ENCODE data around the gene RALBP1. TPM values are rescaled to one million over a fixed set of nuclear protein-coding genes. Genes with fewer than 3 reads are reported as not detected.
A peak's percentile ranks its signal among the peaks of the same experiment; 100 is the strongest.
"Not testable (repeated sequence)": the region's sequence is repeated elsewhere in the genome, so short reads cannot be mapped to it uniquely, and the experiment has no call there.

The RALBP1 gene
- total RNA-seq, 1 donor = 91.0 TPM

DNA sequence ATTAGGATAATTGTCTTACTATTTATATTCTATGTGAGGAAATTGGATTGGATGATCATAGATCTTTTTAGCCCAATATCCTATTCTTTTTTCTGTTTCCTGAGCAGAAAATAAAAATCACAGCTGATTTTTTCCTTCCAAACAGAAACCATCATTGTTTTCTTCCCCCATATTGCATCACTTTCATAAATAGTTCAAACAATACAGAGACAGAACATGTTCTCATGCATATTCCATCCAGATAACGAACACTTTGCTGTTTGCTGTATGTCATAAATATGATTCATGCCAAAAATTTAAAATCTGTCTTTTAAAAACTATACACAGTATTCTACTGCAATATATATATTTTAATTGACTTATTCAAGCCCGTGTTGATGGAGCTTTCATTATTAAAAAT, 22.0 kb upstream of the RALBP1 start:
- no peak for DNase-seq (ENCODE audit: low read depth in 2 of 3, low spot score in 2 of 3)

DNA sequence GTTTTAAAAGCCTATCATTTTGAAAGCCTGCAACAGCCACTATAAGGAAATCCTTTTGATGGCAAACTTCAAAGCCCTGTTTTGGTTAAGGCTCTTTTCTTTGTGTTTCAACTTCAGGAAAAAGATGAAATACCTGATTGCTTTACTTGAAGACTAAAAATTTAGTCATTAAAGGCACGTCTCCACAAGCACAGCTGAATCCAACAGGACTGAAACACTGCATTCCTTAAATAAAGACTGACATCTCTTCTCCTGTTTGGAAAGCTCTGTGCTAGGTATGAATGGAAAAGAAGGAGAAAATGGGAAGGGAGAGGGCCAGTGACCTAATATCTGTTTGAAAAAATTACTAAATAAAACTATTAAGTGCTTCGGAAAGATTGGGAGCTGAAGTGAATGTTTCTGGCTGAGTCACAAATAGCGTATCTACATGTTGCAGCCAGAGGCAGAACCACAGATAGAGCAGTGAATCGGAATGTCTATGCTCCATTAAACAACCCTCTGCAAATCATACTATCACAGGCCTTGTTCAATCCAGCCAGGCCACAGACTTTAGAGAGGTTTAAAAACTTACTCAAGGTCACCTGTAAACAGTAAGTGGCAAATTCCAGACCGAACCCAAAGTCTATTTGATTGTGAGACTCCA, 21.1 kb upstream of the RALBP1 start:
- no peak for DNase-seq (ENCODE audit: low read depth in 2 of 3, low spot score in 2 of 3)

DNA sequence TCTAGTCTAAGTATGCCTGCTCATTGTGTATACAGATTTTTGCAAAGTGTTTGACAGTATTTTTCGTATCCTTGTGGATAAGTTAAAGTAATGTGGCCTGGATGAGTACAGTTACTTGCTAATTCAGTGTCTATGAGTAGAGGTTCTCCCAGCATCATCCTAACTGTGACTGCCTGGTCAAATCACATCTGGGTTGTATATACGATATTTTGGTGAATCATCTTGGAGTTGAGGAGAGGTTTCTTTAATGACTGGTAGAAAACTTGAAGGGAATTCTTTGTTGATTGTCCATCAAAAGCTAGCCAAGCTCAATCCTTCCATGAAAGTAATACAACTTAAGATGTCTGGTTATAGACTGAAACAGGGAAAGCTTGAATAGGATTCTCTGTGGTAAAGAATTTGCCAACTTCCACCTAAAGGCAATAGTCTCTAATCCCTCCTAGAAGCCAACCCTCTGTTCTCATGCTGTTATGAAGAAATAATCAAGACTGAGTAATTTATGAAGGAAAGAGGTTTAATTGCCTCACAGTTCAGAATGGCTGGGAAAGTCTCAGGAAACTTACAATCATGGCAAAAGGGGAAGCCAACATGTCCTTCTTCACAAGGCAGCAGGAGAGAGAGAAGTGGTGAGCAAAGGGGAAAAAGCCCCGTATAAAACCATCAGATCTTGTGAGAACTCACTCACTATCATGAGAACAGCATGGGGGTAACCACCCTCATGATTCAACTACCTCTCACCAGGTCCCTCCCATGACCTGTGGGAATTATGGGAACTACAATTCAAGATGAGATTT, 19.4 kb upstream of the RALBP1 start:
- no peak for DNase-seq (ENCODE audit: low read depth in 2 of 3, low spot score in 2 of 3)

DNA sequence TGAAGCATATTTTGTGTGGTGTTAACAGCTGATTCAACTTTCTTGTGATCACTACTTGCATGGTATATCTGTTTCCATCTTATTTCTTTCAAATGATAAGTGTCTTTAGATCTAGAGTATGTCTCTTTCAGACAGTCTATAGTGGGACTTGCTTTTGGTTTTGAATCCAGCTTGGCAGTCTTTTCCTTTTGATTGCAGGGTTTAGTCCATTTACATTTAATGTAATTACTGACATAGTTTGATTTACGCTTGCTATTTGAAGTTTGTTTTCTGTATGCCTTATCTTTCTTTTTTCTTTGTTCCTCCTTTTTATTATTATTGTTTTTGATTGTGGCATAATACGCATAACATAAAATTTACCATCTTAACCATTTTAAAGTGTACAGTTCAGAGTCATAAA, 9.2 kb upstream of the RALBP1 start:
- DNase-seq (ENCODE audit: low read depth in 2 of 3, low spot score in 2 of 3) = no peak

DNA sequence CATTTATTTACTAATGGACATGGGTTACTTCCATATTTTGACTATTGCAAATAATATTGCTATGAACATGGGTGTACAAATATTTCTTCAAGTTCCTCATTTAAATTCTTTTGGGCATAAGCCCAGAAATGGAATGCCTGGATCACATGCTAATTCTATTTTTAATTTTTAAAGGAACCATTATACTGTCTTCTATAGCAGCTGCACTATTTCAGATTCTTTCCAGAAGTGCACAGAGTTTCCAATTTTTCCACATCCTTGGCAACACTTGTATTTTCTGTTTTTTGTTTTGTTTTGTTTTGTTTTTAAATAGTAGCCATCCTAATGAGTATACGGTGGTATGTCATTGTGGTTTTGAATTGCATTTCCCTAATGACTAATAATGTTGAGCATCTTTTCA, 8.5 kb upstream of the RALBP1 start:
- DNase-seq (ENCODE audit: low read depth in 2 of 3, low spot score in 2 of 3) = no peak

DNA sequence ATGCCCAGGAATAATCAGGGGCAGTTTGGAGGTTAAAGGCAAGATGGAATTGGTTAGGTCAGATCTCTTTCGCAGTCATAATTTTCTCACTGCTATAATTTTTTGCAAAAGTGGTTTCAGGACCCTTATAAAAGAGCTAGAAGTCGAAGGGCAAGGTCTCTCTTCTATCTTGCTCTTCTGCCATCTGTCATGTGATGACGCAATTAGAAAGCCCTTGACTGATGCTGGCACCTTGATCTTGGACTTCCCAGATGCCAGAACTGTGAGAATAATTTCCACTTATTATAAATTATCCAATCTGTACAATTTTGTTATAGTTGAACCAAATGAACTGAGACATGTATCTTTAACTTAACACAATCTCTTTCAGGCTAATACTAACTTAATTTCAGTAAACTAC, 6.3 kb upstream of the RALBP1 start:
- DNase-seq (ENCODE audit: low read depth in 2 of 3, low spot score in 2 of 3) = no peak

DNA sequence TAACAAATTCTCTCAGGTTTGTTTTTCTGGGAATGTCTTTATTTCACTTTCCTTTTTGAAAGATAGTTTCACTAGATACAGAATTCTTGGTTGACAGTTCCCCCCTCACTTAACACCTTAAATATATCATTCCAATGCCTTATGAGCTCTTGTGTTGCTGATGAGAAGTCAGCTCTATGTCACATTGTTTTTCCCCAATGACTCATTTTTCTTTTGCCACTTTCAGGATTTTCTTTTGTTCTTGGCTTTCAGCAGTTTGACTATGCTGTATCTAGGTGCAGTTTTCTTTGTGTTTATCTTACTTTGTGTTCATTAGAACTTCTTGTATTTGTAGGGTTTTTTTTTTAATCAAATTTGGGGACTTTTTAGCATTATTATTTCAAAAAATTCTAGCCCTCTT, 5.6 kb upstream of the RALBP1 start:
- DNase-seq (ENCODE audit: low read depth in 2 of 3, low spot score in 2 of 3) = no peak

DNA sequence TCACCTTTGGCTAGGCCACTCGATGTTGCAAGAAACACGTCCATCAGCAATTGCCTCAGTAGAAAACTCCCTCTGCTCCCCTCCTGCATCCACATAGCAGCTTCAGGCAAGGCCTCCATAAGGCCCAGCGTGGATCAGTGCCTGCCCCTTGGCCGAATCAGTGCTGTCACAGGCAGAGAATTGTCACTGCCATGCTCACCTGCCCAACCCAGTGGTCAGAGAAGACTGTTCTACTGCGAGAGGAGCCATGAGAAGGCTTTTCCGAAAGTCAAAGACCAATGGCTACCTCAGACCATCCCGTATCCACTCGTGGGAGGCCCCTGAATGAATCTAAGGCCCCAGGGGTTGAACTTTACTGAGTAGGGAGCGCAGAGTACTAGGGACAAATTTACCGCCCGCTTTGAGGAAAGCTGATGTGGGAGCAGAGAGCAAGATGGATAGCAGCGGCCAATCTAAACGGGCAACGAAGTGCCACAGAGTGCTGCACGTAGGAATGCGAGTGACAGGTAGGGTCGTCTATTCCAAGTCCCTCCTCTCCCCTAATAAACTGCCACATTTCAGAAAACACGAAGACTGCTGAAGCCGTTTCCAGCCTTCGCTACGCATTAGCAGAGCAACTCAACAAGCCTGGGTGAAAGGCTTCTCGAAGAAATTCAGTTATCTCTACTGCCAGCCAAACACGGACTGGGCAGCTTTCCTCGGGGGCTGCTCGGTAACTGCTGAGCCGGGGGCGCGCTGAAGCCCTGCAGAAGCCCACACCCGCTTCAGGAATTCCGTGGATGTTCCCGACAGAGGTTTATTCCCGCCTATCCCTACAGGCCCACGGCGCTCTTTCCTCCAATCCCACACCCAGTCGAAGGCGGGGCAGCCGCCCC, 968 bp upstream of the RALBP1 start:
- peak in 2 of 3 donors; percentile 16 to 41 for DNase-seq (ENCODE audit: low read depth in 2 of 3, low spot score in 2 of 3)

DNA sequence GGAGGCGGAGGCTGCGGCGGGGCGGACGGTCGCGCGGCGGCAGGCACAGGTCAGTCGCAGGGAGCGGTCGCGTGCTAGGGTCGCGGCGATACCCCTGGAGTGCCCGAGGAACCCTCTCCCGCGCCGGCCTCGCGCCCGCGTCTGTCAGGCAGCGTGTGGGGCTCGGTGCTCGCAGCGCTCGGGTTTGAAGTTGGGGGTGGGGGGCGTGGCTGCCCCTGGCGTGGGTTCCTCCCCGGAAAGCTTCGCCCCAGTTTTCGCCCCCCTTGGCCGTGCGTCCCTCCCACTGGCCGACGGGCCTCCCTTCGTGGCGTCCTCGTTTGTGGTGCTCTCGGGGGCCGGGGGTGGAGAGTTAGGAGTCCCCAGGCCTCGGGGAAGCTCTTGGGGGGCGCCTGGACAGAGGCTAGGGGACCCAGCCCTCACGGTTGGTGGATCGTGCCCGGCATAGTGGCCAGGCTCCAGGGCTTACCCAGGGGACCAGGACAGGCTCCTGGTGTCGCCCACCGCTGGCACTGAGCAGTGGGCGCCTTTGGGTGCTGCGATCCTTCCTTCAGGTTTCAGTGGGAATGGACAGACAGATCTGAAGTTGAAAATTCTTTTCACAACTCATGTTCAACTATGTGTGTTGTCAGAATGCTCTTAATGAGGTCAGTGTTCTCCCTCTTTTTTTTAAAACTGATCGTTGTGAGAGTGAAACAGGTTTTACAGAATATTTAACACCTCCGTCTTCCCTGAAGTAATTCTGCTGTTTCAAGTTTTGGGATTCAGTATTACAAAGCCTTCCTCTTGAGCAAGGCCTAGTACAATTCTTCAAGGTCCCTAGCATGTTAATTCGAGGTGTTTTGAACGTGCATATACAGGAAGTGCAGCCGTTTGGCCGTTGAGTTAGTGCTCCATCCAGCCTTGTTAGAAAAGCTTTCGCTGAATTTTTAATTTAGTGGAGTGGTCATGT, 604 bp downstream of the RALBP1 start:
- DNase-seq (ENCODE audit: low read depth in 2 of 3, low spot score in 2 of 3) = peak in 2 of 3 donors; percentile 76 to 84

DNA sequence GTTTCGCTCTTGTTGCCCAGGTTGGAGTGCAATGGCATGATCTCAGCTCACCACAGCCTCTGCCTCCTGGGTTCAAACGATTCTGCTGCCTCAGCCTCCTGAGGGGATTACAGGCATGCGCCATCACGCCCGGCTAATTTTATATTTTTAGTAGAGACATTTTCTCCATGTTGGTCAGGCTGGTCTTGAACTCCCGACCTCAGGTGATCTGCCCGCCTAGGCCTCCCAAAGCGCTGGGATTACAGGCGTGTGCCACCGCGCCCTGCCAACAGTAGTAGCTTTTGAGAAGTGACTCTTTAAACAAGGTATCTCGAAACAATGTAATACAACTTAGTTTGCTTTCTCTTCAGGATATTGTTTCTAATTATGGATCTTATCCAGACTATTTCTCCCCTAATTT, 1.6 kb downstream of the RALBP1 start:
- DNase-seq (ENCODE audit: low read depth in 2 of 3, low spot score in 2 of 3) = not testable (repeated sequence)

DNA sequence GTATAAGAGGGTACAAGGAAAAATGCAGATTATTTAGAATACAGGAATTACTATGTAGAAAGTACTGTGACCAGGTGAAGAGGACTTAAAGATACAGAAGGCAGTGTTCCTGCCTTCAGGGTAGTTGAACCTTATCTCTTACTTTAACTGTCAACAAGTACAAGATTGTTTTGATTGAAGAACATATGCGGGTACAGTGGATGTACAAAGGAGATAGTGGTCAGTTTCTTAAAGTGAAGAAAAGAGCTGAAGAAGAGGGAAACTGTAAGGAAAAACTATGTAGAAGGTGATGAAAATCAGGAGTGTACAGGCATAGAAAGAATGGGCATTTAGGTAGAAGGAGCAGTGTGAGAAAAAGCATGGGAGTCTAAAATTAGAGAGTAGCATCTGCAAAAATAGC, 2.2 kb downstream of the RALBP1 start:
- no peak for DNase-seq (ENCODE audit: low read depth in 2 of 3, low spot score in 2 of 3)

DNA sequence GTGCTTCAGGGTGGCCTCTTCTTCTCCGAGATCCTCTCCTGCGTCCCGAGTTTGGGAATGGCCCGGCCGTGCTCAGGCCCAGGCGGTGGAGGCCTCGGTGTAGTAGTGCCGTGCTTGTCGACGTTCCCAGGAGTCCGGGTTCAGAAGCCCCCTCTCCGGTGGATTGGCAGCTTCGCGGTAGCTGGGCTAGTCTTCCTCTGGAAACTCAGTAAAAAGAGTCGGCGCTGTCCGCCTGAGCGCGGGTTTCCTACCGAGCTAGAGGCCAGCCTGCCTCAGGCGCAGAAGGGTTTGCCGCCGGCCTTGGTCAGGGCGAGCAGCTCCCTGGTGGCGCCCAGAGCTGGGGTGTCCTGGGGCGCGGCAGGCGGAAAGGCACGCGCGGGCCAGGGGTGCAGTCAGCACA, 3.2 kb downstream of the RALBP1 start:
- DNase-seq (ENCODE audit: low read depth in 2 of 3, low spot score in 2 of 3) = no peak

DNA sequence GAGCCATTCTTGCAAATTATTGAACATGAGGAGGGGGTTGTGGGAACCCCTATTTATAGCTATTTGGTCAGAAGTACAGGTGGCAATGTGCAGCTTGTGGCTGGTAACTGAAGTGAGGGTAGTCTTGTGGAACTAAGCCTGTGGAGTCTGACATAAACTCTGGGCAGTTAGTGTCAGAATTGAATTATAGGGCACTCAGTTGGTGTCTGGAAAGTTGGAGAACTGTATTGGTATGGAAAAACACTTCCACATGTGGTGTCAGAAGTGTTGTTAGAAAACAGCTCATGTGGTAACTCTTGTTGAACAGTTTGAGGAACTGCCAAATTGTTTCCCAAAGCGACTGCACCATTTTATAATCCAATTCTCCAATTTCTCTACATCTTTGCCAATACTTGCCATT, 7.5 kb downstream of the RALBP1 start:
- DNase-seq (ENCODE audit: low read depth in 2 of 3, low spot score in 2 of 3) = no peak

DNA sequence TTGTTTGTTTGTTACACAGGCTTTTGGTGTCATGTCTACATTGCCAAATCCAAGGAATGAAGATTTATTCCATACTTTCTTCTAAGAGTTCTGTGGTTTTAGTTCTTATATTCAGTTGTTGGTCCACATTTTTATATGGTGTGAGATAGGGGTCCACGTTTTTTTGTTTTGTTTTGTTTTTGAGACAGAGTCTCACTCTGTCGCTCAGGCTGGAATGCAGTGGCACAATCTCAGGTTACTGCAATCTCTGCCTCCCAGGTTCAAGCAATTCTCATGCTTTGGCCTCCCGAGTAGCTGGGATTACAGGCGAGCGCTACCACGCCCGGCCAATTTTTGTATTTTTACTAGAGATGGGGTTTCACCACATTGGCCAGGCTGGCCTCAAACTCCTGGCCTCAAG, 8.2 kb downstream of the RALBP1 start:
- DNase-seq (ENCODE audit: low read depth in 2 of 3, low spot score in 2 of 3) = no peak

DNA sequence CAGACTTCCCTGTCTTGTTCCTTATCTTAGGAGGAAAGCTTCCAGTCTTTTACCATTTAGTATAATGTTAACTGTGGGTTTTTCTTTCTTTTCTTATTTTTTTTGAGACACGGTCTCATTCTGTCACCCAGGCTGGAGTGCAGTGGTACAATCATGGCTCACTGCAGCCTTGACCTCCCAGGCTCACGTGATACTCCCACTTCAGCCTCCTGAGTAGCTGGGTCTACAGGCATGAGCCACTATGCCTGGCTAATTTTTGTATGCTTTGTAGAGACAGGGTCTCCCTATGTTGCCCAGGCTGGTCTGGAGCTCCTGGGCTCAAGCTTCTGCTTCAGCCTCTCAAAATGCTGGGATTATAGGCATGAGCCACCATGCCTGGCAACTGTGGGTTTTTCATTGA, 9.5 kb downstream of the RALBP1 start:
- not testable (repeated sequence) for DNase-seq (ENCODE audit: low read depth in 2 of 3, low spot score in 2 of 3)

DNA sequence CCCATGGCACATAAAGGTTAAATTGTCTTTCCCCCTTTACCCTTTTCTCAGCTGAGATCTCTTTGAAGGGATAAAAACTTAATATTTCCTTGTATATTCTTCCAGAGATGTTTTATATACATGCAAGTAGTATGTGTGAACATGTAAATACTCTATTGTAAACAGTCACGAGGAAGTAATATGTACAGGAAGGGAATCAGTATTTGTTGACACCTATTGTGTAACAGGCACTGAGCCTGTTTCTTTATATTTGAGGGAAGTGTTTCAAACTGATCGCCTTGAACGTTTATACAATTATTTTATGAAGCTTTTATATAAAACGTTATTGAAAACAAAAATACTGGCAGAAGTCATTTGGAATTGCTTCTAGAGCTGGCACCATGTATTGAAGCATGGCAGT, 13.2 kb downstream of the RALBP1 start:
- no peak for DNase-seq (ENCODE audit: low read depth in 2 of 3, low spot score in 2 of 3)

DNA sequence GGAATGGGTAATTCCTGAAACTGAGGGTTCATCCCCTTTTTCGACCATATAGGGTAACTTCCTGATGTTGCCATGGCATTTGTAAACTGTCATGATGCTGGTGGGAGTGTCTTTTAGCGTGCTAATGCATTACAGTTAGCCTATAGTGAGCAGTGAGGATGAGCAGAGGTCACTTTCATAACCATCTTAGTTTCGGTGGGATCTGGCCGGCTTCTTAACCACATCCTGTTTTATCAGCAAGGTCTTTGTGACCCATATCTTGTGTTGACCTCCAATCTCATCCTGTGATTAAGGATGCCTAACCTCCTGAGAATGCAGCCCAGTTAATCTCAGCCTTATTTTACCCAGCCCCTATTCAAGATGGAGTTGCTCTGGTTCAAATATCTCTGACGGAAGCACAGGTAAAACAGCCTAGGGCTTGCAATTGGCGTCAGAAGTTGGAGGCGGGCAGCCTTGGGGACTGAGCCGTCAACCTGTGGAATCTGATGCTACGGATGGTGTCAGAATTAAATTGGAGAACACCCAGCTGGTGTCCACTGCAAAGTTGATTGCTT, 19.5 kb downstream of the RALBP1 start:
- no peak for DNase-seq (ENCODE audit: low read depth in 2 of 3, low spot score in 2 of 3)

DNA sequence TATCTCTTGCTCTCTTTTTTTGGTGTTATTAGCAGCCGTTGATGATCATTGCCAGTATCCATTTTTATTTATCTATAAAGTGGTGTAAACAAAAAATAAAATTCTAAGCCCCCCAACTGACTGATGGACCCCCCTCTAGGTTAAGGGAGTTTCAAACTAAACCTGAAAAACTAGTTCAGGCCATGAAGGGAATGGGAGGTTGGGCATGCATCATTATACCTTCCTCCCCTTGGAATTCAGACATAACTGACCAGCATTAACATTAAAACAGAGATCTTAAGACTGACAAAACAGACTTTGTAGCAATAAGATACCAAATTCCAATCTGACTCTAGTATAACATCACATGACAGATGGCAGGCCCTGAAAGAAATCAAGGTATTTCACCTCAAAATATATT, 20.2 kb downstream of the RALBP1 start:
- no peak for DNase-seq (ENCODE audit: low read depth in 2 of 3, low spot score in 2 of 3)

DNA sequence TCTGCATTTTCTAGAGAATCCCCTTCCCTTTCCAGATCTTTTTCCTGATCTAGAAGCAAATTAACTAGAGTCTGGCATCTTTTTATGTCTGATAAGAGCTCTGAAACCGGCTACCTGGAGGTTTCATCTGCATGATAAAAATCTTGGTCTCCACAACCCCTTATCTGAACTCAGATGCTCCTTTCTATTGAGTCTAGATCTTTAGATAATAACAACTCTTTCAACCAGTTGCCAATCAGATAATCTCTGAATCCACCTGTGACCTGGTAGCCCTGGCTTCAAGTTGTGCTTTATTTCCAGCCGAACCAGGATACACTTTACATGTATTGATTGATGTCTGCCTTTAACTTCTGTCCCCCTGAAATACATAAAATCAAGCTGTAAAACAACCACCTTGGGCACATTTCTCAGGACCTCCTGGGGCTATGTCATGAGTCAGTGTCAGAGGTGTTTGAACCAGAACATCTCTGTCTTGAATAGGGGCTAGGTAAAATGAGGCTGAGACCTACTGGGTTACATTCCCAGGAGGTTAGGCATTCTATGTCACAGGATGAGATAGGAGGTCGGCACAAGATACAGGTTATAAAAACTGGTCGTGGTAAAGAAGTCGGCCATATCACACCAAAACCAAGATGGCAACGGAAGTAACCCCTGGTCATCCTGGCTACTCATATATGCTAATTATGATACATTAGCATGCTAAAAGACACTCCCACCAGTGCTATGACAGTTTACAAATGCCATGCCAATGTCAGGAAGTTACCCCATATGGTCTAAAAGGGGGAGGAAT, 20.8 kb downstream of the RALBP1 start:
- DNase-seq (ENCODE audit: low read depth in 2 of 3, low spot score in 2 of 3) = no peak

Data from hematopoietic multipotent progenitor cell (in vitro differentiated cells).